ENCODE data around the gene PROB1. TPM values are rescaled to one million over a fixed set of nuclear protein-coding genes. Genes with fewer than 3 reads are reported as not detected.

Gene PROB1
- total and polyA plus RNA-seq, 9 of the 15 experiments (the other 6 are each of a cell fraction or from before 2014, with no cell fraction given), result 0.01 to 1.8 (median 0.47) TPM

DNA sequence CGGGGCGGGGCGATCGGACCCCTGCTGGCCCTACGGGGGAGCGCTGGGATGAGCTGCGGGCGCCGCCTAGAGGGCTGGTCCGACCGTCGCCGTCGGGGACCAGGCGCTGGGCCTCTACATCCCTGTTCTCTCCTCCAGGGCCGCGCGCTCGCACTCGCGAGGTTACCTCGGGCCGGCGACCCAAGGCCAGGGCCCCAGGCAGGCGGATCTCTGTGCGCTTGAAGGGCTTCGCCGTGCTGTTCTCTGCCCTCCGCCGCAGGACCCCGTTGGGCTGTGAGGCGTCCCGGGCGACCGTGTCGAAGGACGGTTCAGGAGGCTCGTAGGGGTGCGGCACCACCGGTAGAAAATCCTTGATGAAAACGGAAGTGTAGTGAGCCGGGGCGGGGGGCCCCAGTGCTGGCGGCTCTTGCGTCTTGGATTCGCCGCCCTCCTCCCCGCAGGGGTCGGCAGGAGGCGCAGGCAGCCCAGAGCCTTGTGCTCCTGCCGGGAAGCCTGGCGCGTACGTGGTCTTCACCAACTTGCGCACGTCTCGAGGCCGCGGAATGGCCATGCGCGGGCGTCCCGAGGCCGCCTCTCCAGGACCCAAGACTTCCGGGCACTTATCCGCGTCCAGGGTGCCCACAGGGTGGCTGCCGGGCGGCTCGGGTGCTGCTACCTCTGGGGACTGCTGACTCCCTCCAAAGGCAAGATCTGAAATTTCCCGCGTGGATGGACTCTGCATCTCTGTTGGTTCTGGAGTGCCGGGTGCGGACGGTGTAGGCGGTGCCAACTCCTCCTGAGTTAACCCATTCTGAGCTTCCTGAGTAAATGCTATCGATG, 2.0 kb downstream of the PROB1 start:
- no TSS peak for BruUV-seq (replicated peaks)

More for the DNA sequence above, 2.0 kb downstream of the PROB1 start:
- intact Hi-C loops (cut with micrococcal nuclease), result no loop called here
- no peak for FAIRE-seq
- peaks cover 7 to 23% of the 10 kb centered on the region in 2 experiments for H3K4me1 ChIP-seq (replicated peaks in 1 of 2; ENCODE audit: control insufficient read depth in 2 of 2, insufficient read depth in 2 of 2, low read length in 2 of 2)
- H3K9me1 ChIP-seq (ENCODE audit: control insufficient read depth, insufficient read depth, low read length), result no peaks in the 10 kb centered on the region
- H3K4me3 ChIP-seq, result no peak overlapping the region
- H3K27ac ChIP-seq (ENCODE audit: extremely low read depth, low read depth, low read length), result no peak overlapping the region
- H2AFZ ChIP-seq (ENCODE audit: low read depth, low read length), result no peak overlapping the region
- WGBS (ENCODE audit: insufficient coverage, low coverage, missing lambda C conversion rate), result 96% methylated on average over 19 of the region's 77 CpGs
- H3K36me3 ChIP-seq (ENCODE audit: control insufficient read depth, insufficient read depth, low read length), result no peaks in the 10 kb centered on the region
- H3K4me2 ChIP-seq (ENCODE audit: insufficient read depth, low read length), result no peak overlapping the region
- no peak for ATAC-seq
- in situ Hi-C loops (cut with MboI), result no loop called here
- DNase-seq (ENCODE audit: extremely low read depth in 1 of 4, low spot score in 3 of 4), result no peak
- no peak overlapping the region for H3K9ac ChIP-seq (ENCODE audit: insufficient read depth in 1 of 2, low read depth in 2 of 2, low read length in 2 of 2)
- ChIA-PET POLR2A (no interaction called here), CTCF (ENCODE audit: low intra/inter-chr PET ratio) (no interaction called here)
- H4K20me1 ChIP-seq (replicated peaks; ENCODE audit: control insufficient read depth, insufficient read depth, low read length), result no peaks in the 10 kb centered on the region
- no peaks in the 10 kb centered on the region; the same call in 1 of the 2 replicates for H3K9me3 ChIP-seq (replicated peaks; ENCODE audit: control insufficient read depth, insufficient read depth, low read depth, low read length)
- no peaks in the 10 kb centered on the region for H3K27me3 ChIP-seq (ENCODE audit: control insufficient read depth in 2 of 2, insufficient read depth in 2 of 2, low read length in 2 of 2)
- no peaks in the 10 kb centered on the region for H3K79me2 ChIP-seq (ENCODE audit: control insufficient read depth, insufficient read depth, low read length)
- TF ChIP-seq TAF1 (IDR thresholded peaks at IDR 0.05; ENCODE audit: control insufficient read depth, extremely low read depth, insufficient read depth, low read length, severe bottlenecking) (no peak), ZNF197 (CRISPR knock-in tag; IDR thresholded peaks at IDR 0.05; ENCODE audit: low read depth) (no peak), XRCC4 (IDR thresholded peaks at IDR 0.05; ENCODE audit: extremely low read depth, insufficient read depth, insufficient read length) (no peak), ZBTB33 (CRISPR knock-in tag; IDR thresholded peaks at IDR 0.05) (peak; percentile 50; the same call in 1 of the 2 replicates), REST (IDR thresholded peaks at IDR 0.05; ENCODE audit: borderline replicate concordance) (no peak), REST (CRISPR knock-in tag; IDR thresholded peaks at IDR 0.05; ENCODE audit: low read depth) (no peak), RBM14 (IDR thresholded peaks at IDR 0.05; ENCODE audit: borderline replicate concordance, insufficient read depth, low read depth, low read length) (0 out of 2 replicates have a peak, but pooled peaks have one; percentile 66)
